ENCODE results near the gene SCAI. TPM values are rescaled to one million over a fixed set of nuclear protein-coding genes. Genes with fewer than 3 reads are reported as not detected.
A peak's percentile ranks its signal among the peaks of the same experiment; 100 is the strongest.

SCAI gene
- total and polyA plus RNA-seq, 2 of the 4 experiments (the other 2 are of a cell fraction): 3.6 to 14.5 TPM

- TF ChIP-seq NFE2L2 (IDR thresholded peaks at IDR 0.05; ENCODE audit: low read depth, low read length) (no peak), MAFK (IDR thresholded peaks at IDR 0.05; ENCODE audit: low read depth, low read length) (no peak), RFX5 (IDR thresholded peaks at IDR 0.05; ENCODE audit: low read depth, low read length) (no peak)
Observed at GRCh38 chr9:124940894-124941678, 202.2 kb downstream of the SCAI start, which contains the start of gene GOLGA1 (continued).

- peak overlapping the region; percentile 68 for H3K18ac ChIP-seq (ENCODE audit: low read depth, low read length)
- H2AFZ ChIP-seq (replicated peaks; ENCODE audit: low read length, poor library complexity): peak overlapping the region; percentile 94
- H3K27me3 ChIP-seq (ENCODE audit: control insufficient read depth, insufficient read depth, low read length): no peaks in the 10 kb centered on the region
- no peaks in the 10 kb centered on the region for H3K9me3 ChIP-seq (ENCODE audit: control insufficient read depth, insufficient read depth, low read length)
- H2AK5ac ChIP-seq (ENCODE audit: low read depth, low read length): peak overlapping the region; percentile 81
- H3K4me1 ChIP-seq (ENCODE audit: control insufficient read depth, insufficient read depth, low read length): peaks cover 4% of the 10 kb centered on the region; the same call in 1 of the 2 replicates
- peaks cover 5% of the 10 kb centered on the region for H3K36me3 ChIP-seq (ENCODE audit: control insufficient read depth, insufficient read depth, low read length)
- ATAC-seq (ENCODE audit: low read depth) (no peak; the same call in 1 of the 2 replicates), DNase-seq (no peak)
- no peak overlapping the region for H2BK20ac ChIP-seq (ENCODE audit: low read depth, low read length)
- no peaks in the 10 kb centered on the region for H4K20me1 ChIP-seq (ENCODE audit: insufficient read depth, low read length)
- H2BK5ac ChIP-seq (ENCODE audit: low read depth, low read length, poor library complexity, severe bottlenecking): peak overlapping the region; percentile 83
- dilution Hi-C loops (cut with HindIII; ENCODE audit: low sequenced_read_pairs, unreplicated experiment): no loop called here
- H3K4ac ChIP-seq (ENCODE audit: low read depth, low read length): peak overlapping the region; percentile 96
- peak overlapping the region; percentile 84 for H3K4me3 ChIP-seq (ENCODE audit: insufficient read depth, low read depth, low read length)
- peak overlapping the region; percentile 91 for H4K5ac ChIP-seq (ENCODE audit: low read depth, low read length)
- H3K9me1 ChIP-seq (ENCODE audit: insufficient read depth, low read length): no peaks in the 10 kb centered on the region
- peak overlapping the region; percentile 82 for H3K27ac ChIP-seq (ENCODE audit: insufficient read depth, low read length)
- WGBS, 2 experiments (ENCODE audit: extremely low coverage in 2 of 2, insufficient read length in 1 of 2): no CpG with 5 or more reads among the region's 17 CpGs
- H2BK15ac ChIP-seq (ENCODE audit: low read depth, low read length): peak overlapping the region; percentile 28; the same call in 1 of the 3 replicates
- BruUV-seq (replicated peaks): no TSS peak
- ChIA-PET POLR2A (ENCODE audit: unreplicated experiment) (no interaction called here), CTCF (no interaction called here)
- H4K91ac ChIP-seq (ENCODE audit: insufficient read depth, low read depth, low read length): peak overlapping the region; percentile 72
- H4K8ac ChIP-seq (ENCODE audit: low read depth in 2 of 2, low read length in 2 of 2): peak overlapping the region; percentile 79 to 94
- peak overlapping the region; percentile 35; the same call in 1 of the 2 replicates for H2BK120ac ChIP-seq (ENCODE audit: low read depth, low read length)
- H3K14ac ChIP-seq (replicated peaks; ENCODE audit: low read depth, low read length): peak overlapping the region; percentile 96
- peak overlapping the region; percentile 89 for H3K9ac ChIP-seq (ENCODE audit: low read depth, low read length)
- TF ChIP-seq SMC3 (IDR thresholded peaks at IDR 0.05; ENCODE audit: low read depth, low read length) (no peak), MXI1 (IDR thresholded peaks at IDR 0.05; ENCODE audit: borderline replicate concordance, low read depth, low read length) (no peak; the same call in 1 of the 2 replicates), RAD21 (IDR thresholded peaks at IDR 0.05; ENCODE audit: low read length) (no peak)
- H3K4me2 ChIP-seq (ENCODE audit: low read depth, low read length): peak overlapping the region; percentile 98
- H3K23ac ChIP-seq (ENCODE audit: low read depth, low read length): peak overlapping the region; percentile 92
- H3K56ac ChIP-seq (ENCODE audit: extremely low read depth, insufficient read depth, low read length): peak overlapping the region; percentile 75
- in situ Hi-C loops (cut with MboI; ENCODE audit: low sequenced_read_pairs): loop anchor here (5.0 kb wide), 1 partner anchor 202 kb away; the partner anchor contains the start of gene SCAI
- intact Hi-C loops (cut with micrococcal nuclease): loop anchor here (2.0 kb wide), 2 partner anchors 20 to 260 kb away; partner anchors contain the start of gene RABEPK
- H3K79me1 ChIP-seq (ENCODE audit: low read depth in 1 of 2, low read length in 2 of 2): peaks cover 11 to 19% of the 10 kb centered on the region in 2 experiments
- peak overlapping the region; percentile 94 for H2AK9ac ChIP-seq (replicated peaks; ENCODE audit: low read depth, low read length, poor library complexity)
Observed at GRCh38 chr9:124940521-124940893, 202.8 kb downstream of the SCAI start.
